Raji (cell line): ENCODE data around the gene CHERP.

Source experiments
- POLR2A ChIP-seq: IDR thresholded peaks from 2 replicates; pipeline ENCODE4 v1.6.1; 2011; ENCODE audit warnings: low read depth, low read length, control low read depth; ENCODE audit not compliant: insufficient read depth

The CHERP gene

DNA sequence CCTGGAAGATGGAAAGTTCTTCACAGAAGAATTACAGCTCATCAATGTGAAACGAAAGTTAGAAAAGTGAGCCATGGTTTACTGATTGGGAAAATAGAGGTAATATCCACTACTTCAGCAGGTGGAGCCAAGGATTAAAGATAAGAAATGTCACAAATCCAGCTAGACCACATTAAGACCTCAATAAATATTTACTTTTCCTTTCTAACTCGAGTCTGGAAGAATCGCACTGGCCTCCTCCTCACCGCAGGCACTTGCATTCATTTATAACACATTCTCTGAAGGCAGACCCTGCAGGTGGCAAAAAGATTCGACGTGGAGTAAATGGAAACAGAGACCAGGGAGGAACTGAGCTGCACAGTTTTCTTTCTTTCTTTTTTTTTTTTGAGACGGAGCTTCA is 22.6 kb upstream of the CHERP start:
- no peak for TF ChIP-seq POLR2A

GRCh38 chr19:16562608-16563025 is 20.4 kb upstream of the CHERP start:
- TF ChIP-seq POLR2A: no peak

GRCh38 chr19:16561382-16561781 is 19.1 kb upstream of the CHERP start:
- no peak for TF ChIP-seq POLR2A

- no peak for TF ChIP-seq POLR2A
Observed at GRCh38 chr19:16559780-16560276, 17.6 kb upstream of the CHERP start.

DNA sequence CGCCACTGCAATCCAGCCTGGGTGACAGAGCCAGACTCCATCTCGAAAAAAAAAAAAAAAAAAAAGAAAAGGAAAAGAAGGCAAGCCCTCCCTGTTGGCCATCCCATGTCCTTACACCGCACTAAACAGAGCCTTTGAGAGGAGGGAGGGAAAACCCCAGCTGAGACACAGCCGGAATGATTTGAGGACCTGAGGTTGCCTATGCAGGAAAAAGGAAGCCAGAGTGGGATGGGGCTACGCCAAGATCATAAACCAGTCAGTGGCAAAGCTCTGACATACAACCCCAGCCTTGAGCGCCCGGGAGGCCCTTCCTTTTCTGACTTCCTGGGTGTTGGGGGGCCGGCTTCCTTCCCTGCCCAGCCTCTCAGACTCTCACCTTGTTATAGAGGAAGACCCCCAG is 12.5 kb upstream of the CHERP start:
- TF ChIP-seq POLR2A: no peak

DNA sequence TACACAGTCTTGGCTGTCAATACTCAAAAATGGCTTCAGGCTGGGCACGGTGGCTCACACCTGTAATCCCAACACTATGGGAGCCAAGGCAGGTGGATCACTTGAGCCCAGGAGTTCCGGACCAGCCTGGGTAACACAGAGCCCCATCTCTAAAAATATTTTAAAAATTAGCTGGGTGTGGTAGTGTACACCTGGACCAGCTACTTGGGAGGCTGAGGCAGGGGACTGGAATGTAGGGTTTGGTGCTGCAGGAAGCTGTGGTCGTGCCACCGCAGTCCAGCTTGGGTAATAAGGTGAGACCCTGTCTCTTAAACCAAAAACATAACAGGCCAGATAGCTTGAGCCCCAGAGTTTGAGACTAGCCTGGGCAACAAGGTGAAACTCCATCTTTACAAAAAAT is 6.7 kb upstream of the CHERP start:
- no peak for TF ChIP-seq POLR2A

- TF ChIP-seq POLR2A: no peak
Observed at GRCh38 chr19:16544473-16545231, 2.4 kb upstream of the CHERP start.

DNA sequence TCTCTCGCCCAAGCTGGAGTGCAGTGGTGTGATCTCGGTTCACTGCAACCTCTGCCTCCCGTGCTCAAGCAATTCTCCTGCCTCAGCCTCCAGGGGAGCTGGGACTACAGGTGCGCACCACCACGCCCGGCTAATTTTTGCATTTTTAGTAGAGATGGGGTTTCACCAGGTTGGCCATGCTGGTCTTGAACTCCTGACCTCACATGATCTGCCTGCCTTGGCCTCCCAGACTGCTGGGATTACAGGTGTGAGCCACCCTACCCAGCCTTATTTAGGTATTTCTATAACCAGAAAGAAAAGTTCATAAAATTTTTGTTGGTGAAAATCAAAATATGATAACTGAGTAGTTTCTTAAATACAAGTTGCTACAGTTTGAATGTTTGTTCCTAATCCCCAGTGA is 1.5 kb upstream of the CHERP start:
- TF ChIP-seq POLR2A: 0 out of 2 replicates have a peak, but pooled peaks have one; percentile 26

DNA sequence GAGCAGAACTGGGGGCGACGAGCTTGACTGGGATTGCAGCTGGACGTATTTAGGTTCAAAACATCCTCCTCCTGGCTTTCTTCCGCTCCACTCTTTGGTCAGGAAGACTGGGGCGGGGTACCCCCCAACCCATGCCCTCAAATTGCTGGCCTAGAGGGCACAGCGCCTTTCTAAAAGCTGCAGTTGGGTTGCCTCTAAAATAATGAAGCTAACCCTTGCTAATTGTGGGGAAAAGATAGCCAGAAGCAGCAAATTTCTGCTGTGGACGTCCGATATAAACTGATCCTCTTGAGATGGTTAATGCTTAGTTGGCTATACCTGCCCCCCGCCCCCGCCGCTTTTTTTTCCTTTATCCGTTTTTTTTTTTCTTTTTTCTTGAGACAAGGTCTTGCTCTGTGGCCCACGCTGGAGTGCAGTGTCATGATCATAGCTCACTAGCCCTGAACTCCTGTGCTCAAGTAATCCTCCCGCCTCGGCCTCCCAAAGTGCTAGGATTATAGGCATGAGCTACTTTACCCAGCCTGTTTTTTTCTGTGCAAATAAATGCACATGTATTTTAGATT is 754 bp upstream of the CHERP start:
- no peak for TF ChIP-seq POLR2A

DNA sequence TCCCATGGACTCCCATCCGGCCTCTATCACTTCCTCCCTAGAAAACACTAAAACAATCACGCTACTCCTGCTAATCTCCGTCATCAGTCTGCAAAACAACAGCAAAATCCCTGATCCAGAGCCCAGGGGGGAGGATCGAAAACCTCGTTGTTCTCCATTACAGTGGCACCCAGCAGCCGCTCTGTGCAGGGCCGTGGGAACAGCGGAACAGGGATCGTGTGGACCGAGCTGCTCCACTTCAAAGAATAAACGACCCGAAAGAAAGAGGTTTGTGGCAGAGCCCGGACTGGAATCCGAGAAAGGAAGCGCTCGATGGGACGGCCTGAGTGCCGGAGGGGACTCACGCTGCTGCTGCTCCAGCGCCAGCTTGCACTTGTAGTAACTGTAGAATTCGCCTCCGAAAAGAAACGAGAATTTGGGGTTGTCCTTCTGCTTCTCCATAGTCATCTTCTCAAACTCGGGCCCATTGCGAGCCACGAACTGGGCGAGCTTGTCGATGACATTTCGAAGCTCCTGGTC is 652 bp downstream of the CHERP start:
- TF ChIP-seq POLR2A: no peak

DNA sequence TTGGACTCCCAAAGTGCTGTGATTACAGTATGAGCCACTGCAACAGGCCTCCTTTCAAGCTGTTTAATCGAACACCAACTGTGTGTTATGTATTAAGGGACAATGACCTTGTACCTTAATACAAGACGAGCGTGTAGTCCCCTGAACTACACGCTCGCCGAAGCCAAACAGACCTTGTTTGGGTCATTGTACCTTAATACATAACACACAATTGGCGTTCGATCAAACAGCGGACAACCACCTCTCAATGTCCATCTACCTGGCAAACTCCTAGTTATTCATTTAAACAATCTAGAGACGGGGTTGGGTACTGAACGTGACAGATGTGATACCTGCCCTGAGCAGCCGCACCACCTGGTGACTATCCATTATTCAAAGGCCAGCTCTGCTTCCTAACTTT is 1.3 kb downstream of the CHERP start:
- no peak for TF ChIP-seq POLR2A

GRCh38 chr19:16537111-16537510 is 5.1 kb downstream of the CHERP start:
- no peak for TF ChIP-seq POLR2A

GRCh38 chr19:16536130-16536529 is 6.1 kb downstream of the CHERP start:
- TF ChIP-seq POLR2A: no peak

- no peak for TF ChIP-seq POLR2A
Observed at GRCh38 chr19:16535381-16535780, 6.9 kb downstream of the CHERP start.

DNA sequence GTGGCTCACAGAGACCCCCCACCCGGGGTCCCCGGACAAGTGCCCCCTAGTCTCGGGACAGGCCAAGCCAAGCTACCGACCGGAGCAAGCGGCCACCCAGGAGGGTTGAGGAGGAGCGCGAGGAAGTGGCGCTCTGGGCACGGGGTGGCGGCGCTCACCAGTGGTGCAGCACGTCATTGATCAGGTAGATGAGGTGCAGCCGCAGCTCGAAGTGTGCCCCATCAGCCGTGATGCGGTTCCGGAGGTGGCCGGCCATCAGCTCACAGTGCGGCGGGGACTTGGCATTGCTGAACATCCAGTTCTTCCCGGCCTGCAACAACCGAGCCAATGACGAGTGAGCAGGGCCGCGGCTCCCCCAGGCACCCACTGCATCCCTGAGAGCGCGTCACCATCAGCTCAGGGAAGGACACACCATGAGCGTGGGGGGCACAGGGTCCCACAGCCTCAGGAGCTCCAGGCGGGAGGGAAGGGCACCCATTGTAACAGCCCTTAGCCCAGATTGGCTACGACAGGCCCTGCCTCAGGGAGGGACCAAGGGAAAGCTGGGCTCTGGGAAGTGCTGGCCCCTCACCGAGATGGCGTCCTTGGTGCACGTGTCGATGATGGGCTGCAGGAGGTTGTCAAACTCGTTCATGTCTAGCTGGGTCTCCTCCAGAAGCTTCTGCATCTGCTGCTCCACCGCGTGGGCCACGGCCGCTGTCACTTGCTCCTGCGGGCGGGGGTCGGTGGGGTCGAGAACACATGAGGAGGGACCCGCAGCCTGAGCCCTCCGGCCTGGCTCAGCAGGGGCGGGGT is 9.6 kb downstream of the CHERP start:
- TF ChIP-seq POLR2A: no peak

DNA sequence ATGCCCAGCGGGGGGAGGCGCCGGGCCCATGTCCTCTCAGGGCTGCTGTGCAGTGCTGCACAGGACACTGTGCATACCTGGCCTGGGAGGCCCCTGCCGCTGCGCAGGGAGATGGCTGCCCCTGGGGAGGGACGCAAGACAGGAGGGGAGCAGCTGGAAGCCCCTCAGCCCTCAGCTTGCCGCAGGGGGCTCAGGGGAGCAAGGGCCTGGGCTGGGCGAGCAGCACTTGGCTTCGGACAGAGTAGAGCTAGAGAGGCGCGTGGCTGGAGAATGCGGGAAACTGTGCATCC is 10.9 kb downstream of the CHERP start:
- no peak for TF ChIP-seq POLR2A
